Renal cortex interstitium (tissue), 11 donors: ENCODE data around the gene PEX11G. TPM values are rescaled to one million over a fixed set of nuclear protein-coding genes. Genes with fewer than 3 reads are reported as not detected.

ENCODE experiments used
- DNase-seq, 11 donors: peaks; one replicate each; pipeline ENCODE4 v3.0.0-alpha.2; 2013; ENCODE audit warnings: low read depth in 9 of 11, low spot score in 4 of 11; ENCODE audit errors: extremely low read depth in 1 of 11
- polyA plus RNA-seq, 3 donors: library from polyadenylated mRNA; unstranded; fragments of 120-200 nt; gene quantifications; one replicate each; pipeline ENCODE4 v1.2.1, GENCODE V29; 2013; ENCODE audit not compliant: insufficient read length in 3 of 3

Gene PEX11G
- polyA plus RNA-seq, 3 donors = 6.0 to 7.9 (median 7.6) TPM

DNA sequence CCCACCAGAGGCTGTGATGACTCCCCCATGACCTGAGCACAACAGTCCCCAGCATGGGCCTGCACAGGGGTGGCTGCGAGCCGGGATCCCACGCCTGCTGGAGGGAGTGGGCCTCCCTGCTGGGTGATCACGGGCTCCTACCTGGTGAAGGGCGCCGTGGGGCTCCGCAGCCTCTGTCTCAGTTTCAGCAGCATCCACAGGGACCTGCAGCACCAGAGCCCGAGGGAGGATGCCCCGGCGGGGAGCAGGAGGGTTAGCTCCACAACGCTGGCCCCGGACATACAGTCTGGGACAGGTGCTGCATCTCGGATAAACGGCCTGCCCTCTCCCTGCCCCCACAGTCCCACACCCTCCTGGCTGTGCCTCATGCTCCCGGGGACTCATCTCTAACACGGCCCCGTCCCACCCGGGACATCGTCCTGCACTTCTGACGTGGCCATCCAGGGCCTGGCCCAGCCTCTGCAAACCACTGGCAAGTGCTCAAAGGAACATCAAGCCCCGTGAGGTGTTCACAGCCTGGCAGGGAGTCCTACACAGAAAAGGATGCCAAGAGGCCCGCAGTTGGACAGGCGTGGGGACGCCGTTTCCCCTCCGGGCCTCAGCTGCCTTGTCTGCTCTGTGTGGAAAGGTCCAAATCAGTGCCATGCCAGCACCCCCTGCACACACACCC, 10.5 kb downstream of the PEX11G start:
- no peak for DNase-seq

- no peak for DNase-seq
Measured at GRCh38 chr19:7477758-7478157, 11.1 kb downstream of the PEX11G start.

- no peak for DNase-seq
Measured at GRCh38 chr19:7476777-7477494, 11.9 kb downstream of the PEX11G start.

GRCh38 chr19:7476241-7476640, 12.6 kb downstream of the PEX11G start:
- no peak for DNase-seq

DNA sequence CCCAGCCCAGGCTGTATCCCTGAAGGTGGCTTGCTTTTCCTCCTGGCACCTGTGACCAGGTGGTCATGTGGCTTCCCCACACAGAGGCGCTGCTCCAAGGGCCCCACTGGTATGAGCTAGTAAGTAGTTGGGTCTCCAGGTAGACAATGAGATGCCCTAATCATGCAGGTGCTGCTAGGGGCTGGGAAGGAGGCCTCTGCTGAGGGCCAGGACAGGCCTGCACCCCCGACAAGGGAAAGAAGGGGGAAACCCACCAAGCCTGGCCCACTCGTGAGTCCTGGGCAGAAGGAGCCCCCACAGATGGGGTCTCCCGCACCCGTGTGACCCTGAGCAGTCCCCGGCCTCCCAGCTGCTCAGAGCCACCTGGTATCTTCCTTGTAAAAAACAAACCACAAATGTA, 13.2 kb downstream of the PEX11G start:
- DNase-seq = no peak

- DNase-seq = no peak
Measured at GRCh38 chr19:7471696-7472615, 16.9 kb downstream of the PEX11G start.

- DNase-seq = no peak
Measured at GRCh38 chr19:7470540-7471305, 18.1 kb downstream of the PEX11G start.

GRCh38 chr19:7469669-7470285, 19.1 kb downstream of the PEX11G start:
- no peak for DNase-seq

- DNase-seq = no peak
Measured at GRCh38 chr19:7468840-7469239, 20.0 kb downstream of the PEX11G start.

GRCh38 chr19:7467009-7467989, 21.5 kb downstream of the PEX11G start:
- DNase-seq = no peak

- DNase-seq = no peak
Measured at GRCh38 chr19:7463575-7463974, 25.3 kb downstream of the PEX11G start.

GRCh38 chr19:7461841-7462629, 26.8 kb downstream of the PEX11G start:
- no peak for DNase-seq

DNA sequence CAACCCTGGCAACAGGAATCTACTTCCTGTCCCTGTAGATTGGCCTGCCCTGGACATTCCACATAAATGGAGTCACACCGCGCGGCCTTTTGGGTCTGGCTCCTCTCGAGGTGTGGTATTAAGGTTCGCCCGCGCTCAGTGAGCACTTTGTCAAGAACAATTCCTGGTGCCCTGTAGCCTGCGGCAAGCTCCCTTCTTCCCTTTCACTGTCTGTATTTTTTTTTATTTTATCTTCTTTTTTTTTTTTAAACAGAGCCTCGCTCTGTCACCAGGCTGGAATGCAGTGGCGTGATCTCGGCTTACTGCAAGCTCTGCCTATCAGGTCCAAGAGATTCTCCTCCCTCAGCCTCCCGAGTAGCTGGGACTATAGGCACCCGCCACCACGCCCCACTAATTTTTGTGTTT, 28.3 kb downstream of the PEX11G start:
- no peak for DNase-seq

- DNase-seq = no peak
Measured at GRCh38 chr19:7459773-7460172, 29.1 kb downstream of the PEX11G start.

GRCh38 chr19:7458675-7459074, 30.2 kb downstream of the PEX11G start:
- DNase-seq = no peak

DNA sequence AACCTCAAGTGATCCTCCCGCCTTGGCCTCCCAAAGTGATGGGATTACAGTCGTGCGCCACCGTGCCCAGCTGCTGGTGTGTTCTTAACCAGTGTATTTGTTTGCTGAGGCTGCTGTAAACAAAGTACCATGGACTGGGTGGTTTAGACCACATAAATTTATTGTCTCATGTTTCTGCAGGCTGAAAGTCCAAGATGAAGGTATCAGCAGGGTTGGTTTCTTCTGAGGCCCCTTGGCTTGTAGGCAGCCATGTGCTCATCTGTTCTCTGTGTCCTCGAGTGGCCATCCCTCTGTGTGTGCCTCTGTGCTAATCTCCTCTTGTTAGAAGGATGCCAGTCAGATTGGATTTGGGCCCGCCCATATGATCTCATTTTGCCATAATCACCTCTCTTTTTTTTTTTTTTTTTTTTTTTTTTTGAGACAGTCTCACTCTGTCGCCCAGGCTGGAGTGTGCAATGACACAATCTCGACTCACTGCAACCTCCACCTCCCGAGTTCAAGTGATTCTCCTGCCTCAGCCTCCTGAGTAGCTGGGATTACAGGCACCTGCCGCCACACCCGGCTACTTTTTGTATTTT, 31.8 kb downstream of the PEX11G start:
- DNase-seq = no peak
